Omental fat pad (tissue), 4 donors: ENCODE results near the gene VDAC1. TPM values are rescaled to one million over a fixed set of nuclear protein-coding genes. Genes with fewer than 3 reads are reported as not detected.

ENCODE experiments used
- ATAC-seq: fragments of 150-250 bp; one replicate; pipeline ENCODE4 v1.9.1; 2016; ENCODE audit warnings: mild to moderate bottlenecking, moderate library complexity; ENCODE audit not compliant: low FRiP score
- DNase-seq: peaks from one replicate; pipeline ENCODE4 v3.0.0-alpha.2; 2019; ENCODE audit warnings: low spot score
- total RNA-seq, 4 donors: library from RNA; depleted of rRNA; stranded (reverse); fragments of >200 nt; gene quantifications; one replicate each; pipeline ENCODE4 v1.1.0, GENCODE V29; 2016
- TF ChIP-seq, protein P1 (sequence below), 3 donors: fragments of 450-650 bp; IDR thresholded peaks; one replicate each; pipeline ENCODE4 v1.5.1; 2016 to 2017; ENCODE audit warnings: antibody characterized with exemption in 3 of 3, mild to moderate bottlenecking in 3 of 3, moderate library complexity in 2 of 3

Gene VDAC1
- total RNA-seq, 4 donors from 2014 or later: 83.4 to 182 (median 150) TPM

DNA sequence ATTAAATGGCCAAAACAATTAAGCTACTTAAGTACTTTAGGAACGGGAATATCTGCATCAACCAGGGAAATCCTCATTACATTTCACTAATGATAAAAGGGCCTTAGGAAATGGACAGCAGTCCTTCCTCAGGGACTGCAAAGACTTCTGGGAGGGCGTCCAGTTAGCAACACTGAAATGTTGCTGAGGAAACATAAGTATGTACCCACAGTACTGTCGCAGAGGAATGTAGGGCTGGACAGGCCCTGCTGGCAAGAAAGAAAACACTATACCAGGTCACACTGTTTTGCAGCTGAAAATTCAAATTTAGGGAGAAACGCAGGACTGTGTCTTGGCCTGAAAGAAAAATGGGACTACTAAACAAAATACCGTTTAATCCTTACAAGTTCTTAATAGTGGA lies 37.7 kb downstream of the VDAC1 start:
- TF ChIP-seq, protein P1, sequence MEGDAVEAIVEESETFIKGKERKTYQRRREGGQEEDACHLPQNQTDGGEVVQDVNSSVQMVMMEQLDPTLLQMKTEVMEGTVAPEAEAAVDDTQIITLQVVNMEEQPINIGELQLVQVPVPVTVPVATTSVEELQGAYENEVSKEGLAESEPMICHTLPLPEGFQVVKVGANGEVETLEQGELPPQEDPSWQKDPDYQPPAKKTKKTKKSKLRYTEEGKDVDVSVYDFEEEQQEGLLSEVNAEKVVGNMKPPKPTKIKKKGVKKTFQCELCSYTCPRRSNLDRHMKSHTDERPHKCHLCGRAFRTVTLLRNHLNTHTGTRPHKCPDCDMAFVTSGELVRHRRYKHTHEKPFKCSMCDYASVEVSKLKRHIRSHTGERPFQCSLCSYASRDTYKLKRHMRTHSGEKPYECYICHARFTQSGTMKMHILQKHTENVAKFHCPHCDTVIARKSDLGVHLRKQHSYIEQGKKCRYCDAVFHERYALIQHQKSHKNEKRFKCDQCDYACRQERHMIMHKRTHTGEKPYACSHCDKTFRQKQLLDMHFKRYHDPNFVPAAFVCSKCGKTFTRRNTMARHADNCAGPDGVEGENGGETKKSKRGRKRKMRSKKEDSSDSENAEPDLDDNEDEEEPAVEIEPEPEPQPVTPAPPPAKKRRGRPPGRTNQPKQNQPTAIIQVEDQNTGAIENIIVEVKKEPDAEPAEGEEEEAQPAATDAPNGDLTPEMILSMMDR (IDR thresholded peaks at IDR 0.05): no peak
- ATAC-seq (no peak), DNase-seq (no peak)

DNA sequence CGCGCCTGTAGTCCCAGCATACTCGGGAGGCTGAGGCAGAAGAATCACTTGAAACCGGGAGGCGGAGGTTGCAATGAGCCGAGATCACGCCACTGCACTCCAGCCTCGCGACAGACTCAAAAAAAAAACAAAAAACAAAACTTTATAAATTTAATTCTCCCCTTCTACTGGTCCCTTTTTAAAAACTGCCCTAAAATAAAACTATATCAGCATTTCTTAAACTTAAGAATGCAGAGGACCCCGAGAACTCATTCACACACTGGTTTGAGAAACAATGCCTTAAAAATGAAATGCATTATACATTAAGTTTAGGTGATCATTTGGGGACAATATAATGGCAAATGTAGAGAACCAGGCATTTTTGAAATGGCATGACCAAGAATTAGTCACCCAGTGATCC lies 38.7 kb downstream of the VDAC1 start:
- ATAC-seq (no peak), DNase-seq (no peak)
- TF ChIP-seq, protein P1 (IDR thresholded peaks at IDR 0.05): no peak

DNA sequence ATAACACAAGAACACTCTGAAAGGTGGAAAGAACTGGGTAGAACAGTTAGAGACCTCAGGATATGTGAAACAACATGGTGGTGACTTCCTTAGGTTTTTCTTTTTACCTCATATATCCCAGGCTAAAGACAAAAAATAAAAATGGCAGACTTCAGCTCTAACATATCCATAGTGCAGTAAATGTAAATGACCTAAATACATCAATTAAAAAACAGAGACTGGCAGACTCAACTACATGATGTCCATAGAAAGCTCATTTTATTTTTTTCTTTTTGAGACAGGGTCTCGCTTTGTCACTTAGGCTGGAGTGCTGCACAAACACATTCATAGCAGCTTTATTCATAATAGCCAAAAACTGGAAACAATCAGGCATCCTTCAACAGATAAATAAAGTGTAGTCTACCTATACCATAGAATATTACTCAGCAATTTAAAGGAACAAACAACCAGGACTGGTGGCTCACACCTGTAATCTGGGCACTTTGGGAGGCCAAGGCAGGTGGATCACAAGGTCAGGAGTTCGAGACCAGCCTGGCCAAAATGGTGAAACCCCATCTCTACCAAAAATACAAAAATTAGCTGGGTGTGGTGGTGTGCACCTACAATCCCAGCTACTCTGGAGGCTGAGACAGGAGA lies 41.2 kb downstream of the VDAC1 start:
- ATAC-seq (no peak), DNase-seq (no peak)
- TF ChIP-seq, protein P1 (IDR thresholded peaks at IDR 0.05): no peak

DNA sequence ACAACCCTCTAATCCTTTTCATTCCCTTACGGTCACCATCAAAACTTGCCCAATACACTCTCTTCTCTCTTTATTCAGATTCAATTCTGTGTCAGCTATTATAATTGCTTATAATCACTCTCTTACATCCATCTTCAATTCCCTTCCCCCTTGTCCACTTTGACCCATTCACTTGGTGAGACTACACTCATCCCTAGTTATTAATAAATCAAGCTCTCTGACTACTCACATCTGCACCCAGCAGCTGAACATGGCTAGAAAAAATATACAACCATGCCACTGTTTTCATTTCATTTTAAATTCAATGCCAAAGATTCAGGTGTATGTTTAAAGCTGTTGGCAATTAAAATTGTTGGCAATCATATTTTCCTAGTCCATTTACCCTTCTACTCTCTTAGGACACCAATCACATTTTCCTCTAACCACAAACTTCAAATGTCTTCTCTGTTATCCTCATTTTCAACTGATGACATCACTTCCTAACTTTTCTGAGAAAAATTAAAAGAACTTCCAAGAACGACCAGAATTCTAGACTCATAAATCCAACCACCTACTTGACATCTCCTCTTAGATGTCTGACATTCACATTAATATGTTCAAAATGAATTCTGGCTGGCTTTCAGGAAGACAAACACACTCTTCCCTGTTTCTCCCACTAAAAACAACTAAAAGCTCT lies 41.8 kb downstream of the VDAC1 start:
- DNase-seq: no peak
- TF ChIP-seq, protein P1 (IDR thresholded peaks at IDR 0.05): no peak
- ATAC-seq: no peak

DNA sequence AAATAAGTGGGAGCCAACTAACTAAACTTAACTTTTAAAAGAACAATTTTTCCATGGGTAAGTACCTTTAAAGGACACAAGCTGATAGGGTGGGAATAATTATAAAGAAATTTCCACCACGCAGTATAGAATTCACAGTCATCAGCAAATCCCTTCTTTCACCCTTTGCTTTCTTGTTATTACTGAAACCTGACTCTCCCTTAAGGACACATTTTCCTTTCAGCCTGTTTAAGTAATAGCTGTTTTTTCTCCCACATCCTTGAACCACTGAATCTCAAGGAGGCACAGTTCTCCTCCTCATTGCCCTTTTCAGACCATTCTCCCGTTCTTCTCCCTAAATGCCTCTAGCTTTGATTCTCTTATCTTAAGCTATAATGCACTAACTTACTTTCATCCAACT lies 42.6 kb downstream of the VDAC1 start:
- TF ChIP-seq, protein P1 (IDR thresholded peaks at IDR 0.05): no peak
- DNase-seq (no peak), ATAC-seq (no peak)

DNA sequence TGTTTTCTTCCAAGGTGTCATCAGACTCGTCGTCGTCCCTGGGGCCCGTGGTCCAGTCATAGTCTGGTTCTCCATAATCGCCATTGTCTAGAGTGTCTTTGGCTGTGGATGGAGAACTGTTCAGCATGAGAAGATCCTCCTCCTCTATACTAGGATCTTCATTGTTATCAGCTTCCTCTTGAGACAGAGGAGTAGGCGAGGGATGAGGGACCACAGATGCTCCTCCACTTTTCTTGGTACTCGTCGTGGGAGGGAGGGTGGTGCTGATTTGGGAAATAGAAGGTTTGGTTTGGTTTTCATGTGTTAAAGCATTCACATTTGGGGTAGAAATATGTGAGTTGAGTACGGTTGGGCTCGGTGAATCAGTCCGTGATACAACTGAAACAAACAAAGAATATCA lies 45.1 kb downstream of the VDAC1 start:
- TF ChIP-seq, protein P1 (IDR thresholded peaks at IDR 0.05): no peak
- DNase-seq: no peak
- no peak for ATAC-seq

DNA sequence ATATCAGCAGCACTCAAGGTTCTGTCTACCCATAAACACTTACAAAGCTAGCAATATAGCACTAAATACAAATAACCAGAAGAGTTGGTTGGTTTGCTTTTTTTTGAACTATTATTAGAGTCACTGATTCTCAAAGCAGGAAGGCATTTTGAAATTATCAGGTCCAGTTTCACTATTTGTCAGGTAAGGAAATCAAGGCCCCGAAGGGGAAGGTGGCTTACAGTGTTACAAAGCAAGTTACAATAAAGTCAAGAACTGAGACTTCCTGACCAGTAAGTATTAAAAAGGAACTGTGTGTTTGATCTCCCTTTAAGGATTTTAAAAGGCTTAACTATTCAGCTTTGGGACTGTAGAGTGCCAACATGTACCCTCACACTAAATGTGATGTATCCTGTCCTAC lies 47.2 kb downstream of the VDAC1 start:
- ATAC-seq: no peak
- TF ChIP-seq, protein P1 (IDR thresholded peaks at IDR 0.05): no peak
- DNase-seq: no peak
